ENCODE data around the gene CCL16.
"Not testable (repeated sequence)": the region's sequence is repeated elsewhere in the genome, so short reads cannot be mapped to it uniquely, and the experiment has no call there.

Gene CCL16

DNA sequence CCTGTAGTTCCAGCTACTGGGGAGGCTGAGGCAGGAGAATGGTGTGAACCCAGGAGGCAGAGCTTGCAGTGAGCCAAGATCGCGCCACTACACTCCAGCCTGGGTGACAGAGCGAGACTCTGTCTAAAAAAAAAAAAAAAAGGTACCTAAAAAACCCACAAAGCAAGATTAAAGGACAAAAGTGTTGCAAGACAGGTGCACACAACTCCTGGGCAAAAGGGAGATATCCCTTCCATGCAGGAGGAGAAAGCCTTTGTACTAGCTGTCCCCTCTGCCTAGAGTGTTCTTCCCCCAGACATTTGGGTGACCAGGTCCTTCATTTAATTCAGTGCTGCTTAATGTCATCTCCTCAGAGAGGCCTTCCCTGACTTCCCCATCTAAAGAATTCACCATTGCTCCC is 42.8 kb downstream of the CCL16 start:
- DNase-seq (ENCODE audit: low read depth in 2 of 2) = not testable (repeated sequence)

DNA sequence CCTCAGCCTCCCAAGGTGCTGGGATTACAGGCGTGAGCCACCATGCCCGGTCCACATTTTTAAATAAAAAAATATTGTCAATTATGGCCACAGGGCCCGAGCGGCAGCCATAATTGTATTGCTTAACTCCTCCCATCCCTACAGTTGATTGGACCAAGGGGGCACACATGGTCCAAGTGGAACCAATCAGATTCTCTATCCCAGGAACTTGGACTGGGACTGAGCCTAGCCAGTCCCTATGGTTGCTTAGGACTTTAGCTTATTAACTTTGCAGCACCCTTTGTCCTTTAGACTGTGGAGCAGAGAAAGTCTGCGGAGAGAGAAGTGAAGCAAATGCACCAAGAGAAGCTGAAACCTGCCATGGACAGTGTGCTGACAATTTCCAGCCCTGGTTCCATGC is 45.2 kb downstream of the CCL16 start:
- DNase-seq (ENCODE audit: low read depth in 2 of 2) = no peak

DNA sequence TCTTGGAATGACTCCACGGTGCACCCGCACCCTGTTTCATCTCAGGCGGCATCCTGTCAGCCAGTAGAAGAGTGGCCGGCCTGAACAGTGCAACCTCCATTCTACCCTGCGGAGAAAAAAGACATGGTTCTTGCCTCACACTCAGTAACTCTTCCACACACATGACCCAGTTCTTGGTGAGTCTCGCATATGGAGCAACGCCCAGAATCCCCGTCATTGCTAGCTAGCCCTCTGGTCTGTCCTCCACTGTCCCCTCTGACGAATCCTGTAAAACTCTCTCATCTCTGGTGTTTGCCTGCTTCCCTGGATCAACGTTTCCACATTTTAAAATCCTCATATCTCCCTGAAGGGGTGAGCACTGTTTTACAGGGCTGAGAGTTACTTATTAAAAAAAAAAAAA is 46.5 kb downstream of the CCL16 start:
- no peak for DNase-seq (ENCODE audit: low read depth in 2 of 2)

DNA sequence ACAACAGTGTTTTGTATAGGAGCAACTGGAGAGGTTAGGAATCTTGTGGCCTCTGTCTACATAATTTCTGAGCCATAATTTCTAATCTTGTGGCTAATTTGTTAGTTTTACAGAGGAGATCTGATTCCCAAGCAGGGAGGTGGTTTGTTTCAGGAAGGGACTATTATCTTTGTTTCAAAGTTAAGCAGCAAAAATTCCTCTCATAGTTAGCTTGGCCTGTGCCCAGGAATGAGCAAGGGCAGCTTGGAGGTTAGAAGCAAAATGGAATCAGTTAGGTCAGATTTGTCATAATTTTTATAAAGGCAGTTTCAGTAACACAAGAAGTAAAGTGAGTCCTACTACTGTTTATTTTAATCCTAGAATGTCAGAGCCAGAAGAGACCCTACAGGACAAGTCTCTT is 48.7 kb downstream of the CCL16 start:
- DNase-seq (ENCODE audit: low read depth in 2 of 2) = no peak

DNA sequence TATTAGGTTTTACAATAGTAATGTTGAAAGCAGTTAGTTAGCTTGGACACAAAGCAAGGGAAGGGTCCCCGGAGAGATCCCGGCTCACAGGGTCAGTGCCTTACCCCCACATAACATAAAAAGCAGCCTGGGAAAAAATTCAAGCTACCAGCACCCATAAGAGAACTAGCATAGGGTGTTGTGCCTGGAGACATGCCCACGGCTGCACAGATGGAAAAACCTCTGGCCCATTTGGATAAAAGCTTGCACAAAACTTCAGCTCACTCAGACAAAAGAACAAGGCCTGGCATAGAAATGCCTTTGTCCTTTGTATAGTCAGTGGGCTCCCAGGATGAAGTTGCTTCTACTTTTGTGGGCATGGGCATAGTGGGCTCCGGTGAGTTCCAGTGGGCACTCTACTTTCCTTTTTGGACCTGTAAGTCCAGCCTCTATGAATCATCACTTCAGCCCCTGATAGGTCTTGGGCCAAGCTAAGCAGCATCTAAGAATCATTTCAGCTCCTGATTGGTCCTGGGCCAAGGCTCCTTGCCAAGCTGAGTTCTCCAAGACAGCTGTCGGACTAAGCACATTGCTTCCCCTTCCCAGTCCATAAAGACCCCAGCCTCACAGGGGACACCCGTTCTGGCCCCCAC is 49.4 kb downstream of the CCL16 start:
- no peak for DNase-seq (ENCODE audit: low read depth in 2 of 2)

DNA sequence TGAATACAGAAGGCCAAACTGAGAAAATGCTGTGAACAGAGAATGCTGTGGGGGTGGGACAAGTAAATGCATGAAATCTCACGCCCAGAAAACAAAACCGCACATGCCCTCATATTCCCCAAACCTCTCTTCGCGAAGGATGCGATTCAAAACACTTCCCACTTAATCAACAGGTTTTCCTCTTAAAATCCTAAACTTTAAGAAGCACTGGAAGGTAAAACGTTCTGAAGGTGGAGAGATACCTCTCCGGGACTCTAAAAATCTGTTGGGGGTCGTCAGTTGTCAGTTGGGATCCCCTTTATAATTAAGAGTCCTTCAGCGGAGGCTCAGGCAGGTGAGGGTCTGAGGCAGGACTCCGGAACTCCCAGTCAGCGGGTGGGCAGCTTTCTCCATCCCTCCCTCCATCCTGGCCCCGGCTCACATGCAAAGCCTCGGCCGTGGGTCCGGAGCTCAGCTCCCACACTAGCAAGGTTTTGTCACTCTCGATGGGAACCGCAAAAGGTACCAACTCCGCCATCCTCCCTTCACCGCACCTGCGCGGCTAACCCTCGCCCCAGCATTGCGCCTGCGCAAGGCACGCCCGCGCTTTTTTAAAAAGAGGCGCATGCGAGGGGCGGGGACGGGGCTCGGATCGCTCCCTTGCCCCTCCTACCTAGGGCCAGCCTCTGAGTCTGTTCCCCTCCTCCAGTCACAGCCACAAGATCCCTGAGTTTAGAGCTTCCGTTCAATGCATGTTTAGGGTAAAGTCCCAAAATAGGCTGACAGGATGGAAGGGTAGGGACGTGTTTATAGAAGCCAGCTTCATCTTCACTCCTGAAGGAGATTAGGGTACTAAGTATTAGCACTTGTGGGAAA is 50.9 kb downstream of the CCL16 start, which contains the start of gene RDM1:
TSS of gene RDM1 (minus strand) at position 563 of the 855 bp plus-strand sequence. CDS start at position 517, 46 bp downstream.
- DNase-seq (ENCODE audit: low read depth in 2 of 2) = peak; percentile 85 to 86

DNA sequence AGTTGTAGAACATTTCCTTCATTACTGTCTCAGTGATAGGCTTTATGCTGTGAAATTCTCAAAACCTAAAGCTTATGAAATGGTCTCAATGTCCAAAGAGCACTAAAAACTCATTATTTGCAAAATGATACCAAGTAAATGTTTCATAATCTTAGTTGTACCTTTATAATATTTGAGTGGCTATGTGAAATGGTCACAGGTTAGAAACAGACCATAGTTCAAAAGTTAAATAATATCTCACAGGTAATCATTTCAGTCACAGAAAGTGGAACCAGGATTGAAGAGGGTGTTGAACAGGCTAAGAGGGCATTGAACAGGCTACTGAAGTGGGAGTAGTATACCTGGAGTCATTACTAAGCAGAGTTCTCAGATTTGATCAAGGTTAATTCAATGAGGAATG is 53.6 kb downstream of the CCL16 start:
- DNase-seq (ENCODE audit: low read depth in 2 of 2) = no peak

Measured in stimulated activated CD8-positive, alpha-beta memory T cell treated with anti-CD3 and anti-CD28 coated beads, Interleukin-2, amount 100 ng/mL, for 48 hours (primary cell).